ENCODE measurements around the gene MAP2K5.

MAP2K5 gene

DNA sequence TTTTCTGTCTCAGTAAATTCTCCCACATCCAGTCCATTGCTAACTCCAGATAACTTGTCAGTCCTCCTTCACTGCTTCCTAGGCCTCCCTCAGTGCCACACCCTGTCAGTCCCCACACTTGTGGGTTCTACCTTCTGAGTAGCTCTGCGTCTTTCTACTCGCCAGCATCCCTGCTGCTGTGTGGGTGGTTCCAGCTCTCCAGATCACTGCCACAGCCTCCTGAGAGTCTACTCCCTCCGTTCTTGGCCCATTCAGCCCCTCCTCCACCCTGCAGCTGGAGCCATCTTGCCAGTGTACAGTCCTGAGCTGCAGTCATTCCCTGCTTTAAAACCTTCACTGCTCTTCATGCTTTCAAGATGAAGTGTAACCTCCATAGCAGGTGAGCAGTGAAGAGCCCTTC lies 45.3 kb downstream of the MAP2K5 start:
- Mint-ChIP-seq H3K9me3 (no peaks in the 10 kb centered on the region), H3K4me3 (no peak overlapping the region), H3K36me3 (ENCODE audit: low read depth) (peaks cover 51% of the 10 kb centered on the region), H3K27me3 (no peaks in the 10 kb centered on the region), H3K4me1 (ENCODE audit: low read depth) (no peaks in the 10 kb centered on the region), H3K27ac (no peak overlapping the region)
- no peak for DNase-seq

DNA sequence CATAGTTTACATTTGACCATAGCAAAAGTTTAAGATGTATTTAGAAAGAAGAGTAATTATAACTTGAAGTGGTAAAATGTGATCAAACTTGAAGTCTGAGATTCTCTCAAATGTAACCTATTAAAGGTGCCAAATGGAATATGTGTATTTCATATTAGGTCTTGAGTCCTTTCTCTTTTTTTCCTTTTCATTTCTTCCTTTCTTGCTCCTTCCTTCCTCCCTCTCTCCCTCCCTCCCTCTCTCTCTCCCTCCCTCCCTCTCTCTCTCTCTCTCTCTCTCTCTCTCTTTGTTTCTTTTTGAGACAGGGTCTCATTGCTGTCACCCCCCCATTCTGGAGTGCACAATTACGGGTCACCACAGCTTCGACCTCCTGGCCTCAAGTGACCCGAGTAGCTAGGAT lies 47.7 kb downstream of the MAP2K5 start:
- Mint-ChIP-seq H3K9me3 (no peaks in the 10 kb centered on the region), H3K4me3 (no peak overlapping the region), H3K4me1 (ENCODE audit: low read depth) (no peaks in the 10 kb centered on the region), H3K27me3 (no peaks in the 10 kb centered on the region), H3K27ac (no peak overlapping the region), H3K36me3 (ENCODE audit: low read depth) (peaks cover 61% of the 10 kb centered on the region)
- no peak for DNase-seq

DNA sequence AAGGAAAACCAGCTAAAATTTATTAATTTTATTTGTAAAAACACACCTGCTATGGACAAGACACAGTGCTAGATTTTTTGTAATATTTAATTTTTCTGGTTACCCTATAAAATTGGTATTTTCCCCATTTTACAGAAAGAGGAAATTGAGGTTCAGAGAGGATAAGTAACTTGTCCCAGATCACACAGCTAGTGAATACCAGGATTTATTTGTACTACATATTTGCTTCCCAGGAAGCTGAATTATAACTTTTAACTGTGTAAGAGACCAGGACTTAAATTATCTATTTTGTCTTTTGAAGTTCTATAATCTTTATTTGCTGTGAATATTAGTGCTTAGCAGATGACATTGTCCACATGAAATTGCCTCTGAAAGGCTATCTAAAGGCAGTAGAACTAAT lies 49.7 kb downstream of the MAP2K5 start:
- DNase-seq, result no peak
- Mint-ChIP-seq H3K27ac (no peak overlapping the region), H3K4me3 (no peak overlapping the region), H3K9me3 (no peaks in the 10 kb centered on the region), H3K36me3 (ENCODE audit: low read depth) (peaks cover 62% of the 10 kb centered on the region), H3K4me1 (ENCODE audit: low read depth) (no peaks in the 10 kb centered on the region), H3K27me3 (no peaks in the 10 kb centered on the region)

DNA sequence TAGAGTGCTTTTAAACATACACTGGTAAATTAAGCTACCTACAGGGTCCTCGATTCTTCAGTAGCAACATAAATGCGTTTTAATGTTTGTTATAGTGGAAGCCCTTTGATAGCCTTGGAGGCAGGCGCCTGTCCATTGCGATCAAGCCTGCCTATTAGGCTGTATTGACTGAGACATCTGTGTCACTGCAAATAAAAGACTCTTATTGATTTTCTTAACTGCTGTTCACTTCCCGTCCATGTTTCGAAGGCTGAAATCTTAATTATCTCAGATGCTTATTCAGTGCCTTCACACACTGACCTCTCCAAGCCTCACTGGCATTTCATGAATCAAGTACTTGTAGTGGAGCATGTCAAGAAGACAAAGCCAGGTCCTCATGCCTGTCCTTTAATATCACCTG lies 51.1 kb downstream of the MAP2K5 start:
- H3K27ac Mint-ChIP-seq, result no peak overlapping the region
- no peaks in the 10 kb centered on the region for H3K4me1 Mint-ChIP-seq (ENCODE audit: low read depth)
- no peaks in the 10 kb centered on the region for H3K9me3 Mint-ChIP-seq
- H3K27me3 Mint-ChIP-seq, result no peaks in the 10 kb centered on the region
- H3K36me3 Mint-ChIP-seq (ENCODE audit: low read depth), result peaks cover 53% of the 10 kb centered on the region
- DNase-seq, result no peak
- no peak overlapping the region for H3K4me3 Mint-ChIP-seq

DNA sequence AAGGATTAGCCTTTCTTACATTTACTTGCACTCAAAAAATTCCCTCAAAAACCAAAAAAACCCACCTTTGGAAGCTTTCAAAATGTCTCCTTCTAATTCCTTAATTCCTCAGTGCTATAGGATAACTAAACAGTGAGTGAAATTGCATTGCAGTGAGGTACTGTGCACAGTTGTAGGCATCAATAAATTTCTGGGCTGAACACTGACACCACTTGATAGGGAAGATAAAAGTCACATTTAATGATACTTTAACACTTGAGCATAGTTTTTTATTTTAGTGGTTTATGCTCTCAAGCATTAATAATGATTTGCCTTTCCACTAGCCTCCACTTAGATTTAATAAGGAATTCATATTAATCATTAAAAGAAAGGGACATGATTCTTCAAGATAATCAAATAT lies 52.3 kb downstream of the MAP2K5 start:
- H3K27ac Mint-ChIP-seq, result no peak overlapping the region
- no peaks in the 10 kb centered on the region for H3K9me3 Mint-ChIP-seq
- H3K27me3 Mint-ChIP-seq, result no peaks in the 10 kb centered on the region
- no peak for DNase-seq
- no peaks in the 10 kb centered on the region for H3K4me1 Mint-ChIP-seq (ENCODE audit: low read depth)
- H3K36me3 Mint-ChIP-seq (ENCODE audit: low read depth), result peaks cover 50% of the 10 kb centered on the region
- no peak overlapping the region for H3K4me3 Mint-ChIP-seq

DNA sequence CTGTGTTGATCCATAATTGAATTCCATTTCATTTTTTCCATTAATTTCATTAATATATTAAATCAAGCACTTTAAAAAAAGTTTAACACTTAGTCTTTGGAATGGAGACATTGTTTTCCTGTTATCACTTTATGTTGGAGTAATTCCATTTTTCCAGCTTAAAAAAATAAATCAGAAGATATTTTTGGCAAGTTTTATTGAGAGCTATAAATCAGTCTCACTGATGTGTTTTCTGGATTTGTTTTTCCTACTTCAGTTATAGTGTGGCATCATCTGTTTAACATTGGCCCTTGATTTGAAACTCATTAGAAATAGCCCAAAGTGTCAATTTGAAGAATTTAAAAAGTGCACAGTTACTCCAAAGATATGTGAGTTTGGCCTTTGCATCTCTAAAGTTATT lies 53.1 kb downstream of the MAP2K5 start:
- no peak for DNase-seq
- no peaks in the 10 kb centered on the region for H3K4me1 Mint-ChIP-seq (ENCODE audit: low read depth)
- no peaks in the 10 kb centered on the region for H3K9me3 Mint-ChIP-seq
- no peak overlapping the region for H3K27ac Mint-ChIP-seq
- peaks cover 55% of the 10 kb centered on the region for H3K36me3 Mint-ChIP-seq (ENCODE audit: low read depth)
- H3K4me3 Mint-ChIP-seq, result no peak overlapping the region
- no peaks in the 10 kb centered on the region for H3K27me3 Mint-ChIP-seq

DNA sequence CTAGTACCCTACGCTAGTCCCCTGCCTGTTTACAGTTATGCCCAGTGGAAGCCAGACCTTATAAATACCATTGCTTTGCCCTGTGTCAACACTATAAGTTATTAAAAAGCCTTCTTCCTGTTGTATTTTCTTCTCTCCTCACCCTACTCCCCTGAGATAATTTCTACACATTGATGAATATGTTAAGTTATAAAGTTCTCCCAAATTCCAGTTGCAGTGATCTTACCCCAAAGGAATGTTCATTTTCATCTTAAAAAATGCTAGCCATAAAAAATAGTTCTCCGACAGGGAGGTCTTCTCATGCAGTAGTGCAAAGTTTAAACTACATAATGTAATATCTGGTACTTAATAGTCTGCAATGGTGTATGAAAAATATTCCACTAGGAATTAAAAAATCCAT lies 58.6 kb downstream of the MAP2K5 start:
- no peak overlapping the region for H3K27ac Mint-ChIP-seq
- H3K4me1 Mint-ChIP-seq (ENCODE audit: low read depth), result no peaks in the 10 kb centered on the region
- no peaks in the 10 kb centered on the region for H3K9me3 Mint-ChIP-seq
- H3K36me3 Mint-ChIP-seq (ENCODE audit: low read depth), result peaks cover 39% of the 10 kb centered on the region
- DNase-seq, result no peak
- no peak overlapping the region for H3K4me3 Mint-ChIP-seq
- no peaks in the 10 kb centered on the region for H3K27me3 Mint-ChIP-seq

DNA sequence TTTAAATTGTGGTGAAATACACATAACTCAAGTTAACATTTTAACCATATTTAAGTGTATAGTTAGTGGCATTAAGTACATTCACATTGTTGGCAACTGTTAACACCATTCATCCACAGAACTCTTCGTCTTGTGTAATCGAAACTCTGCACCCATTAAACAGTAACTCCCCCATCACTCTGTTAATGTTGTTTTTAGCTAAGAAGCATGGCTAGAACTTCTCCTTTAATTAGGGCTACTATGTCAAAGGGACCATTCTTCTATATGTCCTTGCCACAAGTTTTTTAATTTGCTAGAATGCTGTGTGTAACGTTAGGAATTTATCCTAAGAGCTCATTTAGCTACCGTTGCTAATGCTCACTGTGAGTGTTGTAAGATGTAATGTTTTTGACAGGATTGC lies 60.6 kb downstream of the MAP2K5 start:
- DNase-seq, result no peak
- Mint-ChIP-seq H3K4me3 (no peak overlapping the region), H3K9me3 (no peaks in the 10 kb centered on the region), H3K27me3 (no peaks in the 10 kb centered on the region), H3K36me3 (ENCODE audit: low read depth) (peaks cover 36% of the 10 kb centered on the region), H3K27ac (no peak overlapping the region), H3K4me1 (ENCODE audit: low read depth) (no peaks in the 10 kb centered on the region)

DNA sequence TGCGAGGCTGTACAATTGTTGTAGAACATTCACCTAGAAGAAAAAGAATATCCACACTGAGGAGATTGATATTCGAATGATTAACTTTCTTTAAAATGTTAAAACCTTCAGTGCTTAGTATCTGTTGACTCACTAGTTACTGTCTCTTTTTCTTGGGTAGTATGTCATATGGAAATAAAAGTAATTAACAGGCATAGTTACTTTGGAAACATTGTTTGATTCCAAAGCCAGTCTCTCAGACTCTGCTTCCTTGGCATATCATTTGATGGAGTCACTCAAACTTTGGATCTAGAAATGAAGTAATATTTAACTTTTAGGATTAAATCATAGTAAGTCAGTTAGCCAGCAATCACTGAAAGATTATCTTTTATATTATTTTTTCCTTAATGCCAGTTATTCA lies 63.4 kb downstream of the MAP2K5 start:
- no peak overlapping the region for H3K4me3 Mint-ChIP-seq
- no peaks in the 10 kb centered on the region for H3K9me3 Mint-ChIP-seq
- H3K27me3 Mint-ChIP-seq, result no peaks in the 10 kb centered on the region
- peaks cover 22% of the 10 kb centered on the region for H3K36me3 Mint-ChIP-seq (ENCODE audit: low read depth)
- no peak overlapping the region for H3K27ac Mint-ChIP-seq
- DNase-seq, result no peak
- no peaks in the 10 kb centered on the region for H3K4me1 Mint-ChIP-seq (ENCODE audit: low read depth)

DNA sequence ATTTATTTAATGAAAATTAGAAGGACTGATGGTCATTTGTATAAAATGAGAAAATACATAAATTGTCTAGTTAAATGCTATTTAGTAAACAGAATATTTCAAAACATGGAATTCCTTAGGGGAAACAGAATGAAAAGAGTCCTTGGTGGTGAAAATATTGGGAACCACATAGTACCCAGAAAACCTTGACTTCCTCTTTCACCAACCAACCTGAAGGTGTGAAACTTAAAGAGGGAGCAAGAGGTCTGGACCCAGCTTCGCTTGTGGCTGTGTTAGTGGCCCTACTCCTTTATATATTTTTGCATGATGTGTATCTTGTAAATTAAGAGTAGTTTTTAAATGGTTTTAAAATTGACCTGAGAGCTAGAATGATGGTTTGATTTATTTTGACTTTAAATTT lies 64.2 kb downstream of the MAP2K5 start:
- Mint-ChIP-seq H3K4me1 (ENCODE audit: low read depth) (no peaks in the 10 kb centered on the region), H3K4me3 (no peak overlapping the region), H3K27ac (no peak overlapping the region), H3K9me3 (no peaks in the 10 kb centered on the region), H3K36me3 (ENCODE audit: low read depth) (peaks cover 19% of the 10 kb centered on the region), H3K27me3 (no peaks in the 10 kb centered on the region)
- no peak for DNase-seq

DNA sequence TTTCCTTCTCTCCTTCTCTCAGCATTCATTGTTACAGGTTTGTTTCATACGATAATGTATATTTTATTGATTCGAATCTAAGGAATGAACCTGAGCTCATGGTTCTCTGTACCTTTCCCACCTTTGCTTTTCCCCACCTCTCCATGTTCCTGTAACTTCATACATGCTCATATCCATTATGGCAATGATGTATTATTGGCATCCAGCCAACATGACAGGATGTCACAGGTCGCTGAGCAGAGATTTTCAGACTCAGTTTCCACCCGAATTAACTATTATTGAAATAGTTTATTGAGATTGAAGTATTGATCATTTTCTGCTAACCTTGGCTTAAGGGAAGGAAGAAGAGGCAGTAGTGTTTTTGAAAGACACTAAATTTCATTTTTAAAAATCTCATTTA lies 64.8 kb downstream of the MAP2K5 start:
- H3K9me3 Mint-ChIP-seq, result no peaks in the 10 kb centered on the region
- no peak overlapping the region for H3K27ac Mint-ChIP-seq
- no peaks in the 10 kb centered on the region for H3K27me3 Mint-ChIP-seq
- peaks cover 15% of the 10 kb centered on the region for H3K36me3 Mint-ChIP-seq (ENCODE audit: low read depth)
- H3K4me3 Mint-ChIP-seq, result no peak overlapping the region
- no peak for DNase-seq
- H3K4me1 Mint-ChIP-seq (ENCODE audit: low read depth), result peaks cover 3% of the 10 kb centered on the region

DNA sequence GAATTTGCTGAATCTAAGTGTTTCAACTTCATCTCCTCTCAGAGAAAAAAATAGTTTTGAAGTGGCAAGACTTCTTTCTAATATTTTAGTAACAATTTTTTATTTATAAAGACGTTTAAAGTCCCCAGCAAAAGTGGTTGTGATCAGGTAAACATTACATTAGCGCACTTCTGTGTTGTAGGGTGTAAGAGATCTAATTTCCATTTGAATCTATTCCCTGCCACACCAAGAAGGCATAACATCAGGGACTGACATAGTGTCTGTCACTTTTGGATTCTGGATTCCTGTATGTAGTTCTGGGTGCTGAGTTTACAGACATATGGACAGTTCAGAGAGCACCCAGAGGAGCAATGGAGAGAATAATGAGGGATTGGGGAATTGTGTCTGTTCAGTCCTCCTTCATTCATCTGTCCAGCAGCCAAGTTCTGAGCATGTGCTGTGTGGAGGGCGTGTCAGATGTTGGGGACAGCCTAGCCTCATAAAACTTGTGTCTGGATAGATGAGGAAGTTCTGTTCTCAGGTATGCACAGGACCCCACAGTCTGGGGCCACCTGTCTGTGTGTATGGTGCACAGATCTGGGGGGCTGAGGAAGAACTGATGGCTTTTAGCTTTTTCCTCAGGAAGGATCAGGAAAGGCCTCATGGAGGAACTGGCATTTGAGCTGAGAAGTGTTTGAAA lies 65.6 kb downstream of the MAP2K5 start:
- no peak for DNase-seq
- no peak overlapping the region for H3K4me3 Mint-ChIP-seq
- peaks cover 3% of the 10 kb centered on the region for H3K4me1 Mint-ChIP-seq (ENCODE audit: low read depth)
- H3K36me3 Mint-ChIP-seq (ENCODE audit: low read depth), result peaks cover 13% of the 10 kb centered on the region
- no peaks in the 10 kb centered on the region for H3K9me3 Mint-ChIP-seq
- H3K27ac Mint-ChIP-seq, result no peak overlapping the region
- H3K27me3 Mint-ChIP-seq, result no peaks in the 10 kb centered on the region

DNA sequence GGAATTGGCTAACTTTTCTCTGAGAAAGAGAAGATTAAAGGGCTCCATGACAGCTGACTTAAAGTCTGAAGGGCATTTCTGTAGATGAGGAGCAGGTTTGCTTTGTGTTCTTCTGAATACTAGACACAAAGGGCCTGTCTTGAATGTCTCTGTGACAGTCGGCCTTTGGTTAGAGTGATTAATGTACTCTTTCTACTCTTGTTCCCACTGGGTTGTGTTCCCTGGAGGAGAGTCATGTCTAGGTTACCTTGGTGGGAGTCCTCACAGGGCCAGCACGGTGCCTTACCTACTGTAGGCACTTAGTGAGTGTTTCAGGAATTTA lies 66.1 kb downstream of the MAP2K5 start:
- no peaks in the 10 kb centered on the region for H3K9me3 Mint-ChIP-seq
- DNase-seq, result no peak
- H3K4me3 Mint-ChIP-seq, result no peak overlapping the region
- H3K4me1 Mint-ChIP-seq (ENCODE audit: low read depth), result peaks cover 3% of the 10 kb centered on the region
- H3K36me3 Mint-ChIP-seq (ENCODE audit: low read depth), result peaks cover 12% of the 10 kb centered on the region
- no peaks in the 10 kb centered on the region for H3K27me3 Mint-ChIP-seq
- no peak overlapping the region for H3K27ac Mint-ChIP-seq

DNA sequence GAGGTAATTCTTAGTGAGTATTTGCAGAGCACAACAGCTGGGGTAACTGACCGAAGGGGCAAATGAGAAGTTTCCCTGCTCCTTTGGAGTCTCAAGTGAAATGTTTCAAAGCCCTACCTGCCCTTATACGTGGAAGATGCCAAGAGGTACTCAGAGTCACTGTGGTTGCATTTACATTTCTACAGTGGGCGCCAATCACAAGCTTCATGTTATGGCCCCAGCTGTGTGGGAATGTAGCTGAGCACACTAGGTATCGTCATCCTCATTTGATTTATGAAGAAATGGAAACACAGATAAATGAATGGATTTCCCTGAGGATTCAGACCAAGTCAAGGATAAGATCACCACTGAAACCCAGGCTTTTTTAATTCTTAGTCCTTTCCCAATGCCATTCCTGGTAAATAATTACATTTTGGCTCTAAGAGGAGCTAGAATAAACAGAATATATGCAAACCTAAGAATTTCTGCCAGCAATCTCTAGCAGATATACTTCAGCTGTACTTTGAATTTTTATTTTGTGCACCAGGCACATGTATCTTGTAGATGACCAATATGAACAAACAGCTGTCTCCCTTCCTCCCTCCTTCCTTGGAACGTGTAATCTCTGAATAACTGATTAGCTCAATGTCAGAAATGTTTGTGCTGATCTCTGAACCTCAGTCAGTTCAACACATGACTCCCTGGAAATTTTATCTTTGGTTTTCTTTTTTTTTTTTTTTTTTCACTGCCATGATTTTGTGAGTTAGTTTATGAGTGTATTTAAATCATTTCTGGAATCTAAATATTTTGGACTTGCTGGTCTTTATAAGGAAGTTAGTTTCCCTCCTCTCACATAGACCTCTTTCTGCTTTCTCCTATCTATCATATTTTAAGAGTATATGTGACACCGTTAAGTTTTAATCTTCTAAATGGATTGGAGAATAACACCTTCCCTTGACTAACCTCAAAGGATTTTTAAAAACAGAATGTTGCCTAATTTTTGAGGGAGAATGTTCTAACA lies 69.2 kb downstream of the MAP2K5 start:
- no peaks in the 10 kb centered on the region for H3K9me3 Mint-ChIP-seq
- DNase-seq, result no peak
- no peak overlapping the region for H3K27ac Mint-ChIP-seq
- H3K27me3 Mint-ChIP-seq, result no peaks in the 10 kb centered on the region
- H3K4me3 Mint-ChIP-seq, result no peak overlapping the region
- peaks cover 5% of the 10 kb centered on the region for H3K36me3 Mint-ChIP-seq (ENCODE audit: low read depth)
- peaks cover 3% of the 10 kb centered on the region for H3K4me1 Mint-ChIP-seq (ENCODE audit: low read depth)

DNA sequence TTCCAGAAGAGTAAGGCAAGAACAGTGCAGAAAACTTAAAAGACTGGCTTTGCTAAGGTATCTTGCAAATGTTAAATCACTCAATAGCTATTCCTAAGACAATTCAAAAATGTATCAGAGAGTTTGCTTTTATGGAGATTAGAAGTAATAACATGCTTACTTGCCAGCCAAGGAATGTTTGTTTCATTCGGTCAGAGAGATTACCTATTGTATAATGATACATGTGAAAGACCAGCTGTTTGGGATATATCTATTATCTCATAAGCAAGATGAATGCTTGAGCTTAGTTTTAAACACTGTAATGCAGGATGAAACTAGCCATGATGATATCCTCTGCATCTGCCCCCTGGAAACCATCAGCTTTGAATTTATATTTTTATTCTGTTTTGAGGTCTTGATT lies 70.7 kb downstream of the MAP2K5 start:
- H3K4me3 Mint-ChIP-seq, result no peak overlapping the region
- DNase-seq, result no peak

More for the DNA sequence above, 70.7 kb downstream of the MAP2K5 start:
- Mint-ChIP-seq H3K27me3 (no peaks in the 10 kb centered on the region), H3K4me1 (ENCODE audit: low read depth) (peaks cover 3% of the 10 kb centered on the region), H3K36me3 (ENCODE audit: low read depth) (peaks cover 4% of the 10 kb centered on the region), H3K9me3 (no peaks in the 10 kb centered on the region), H3K27ac (no peak overlapping the region)

Data from activated T-cell treated with anti-CD3 and anti-CD28 coated beads, Interleukin-2, amount 50 U/mL, for 24 hours (primary cell).